UCSD-AML1 (cell line): ENCODE results near the gene IFITM5.
A peak's percentile ranks its signal among the peaks of the same experiment; 100 is the strongest.
"Not testable (repeated sequence)": the region's sequence is repeated elsewhere in the genome, so short reads cannot be mapped to it uniquely, and the experiment has no call there.

Source experiments
- DNase-seq: peaks from one replicate; lab custom pipeline; 2025; ENCODE audit not compliant: unreplicated experiment; lab: John Stamatoyannopoulos, UW

The IFITM5 gene

GRCh38 chr11:296171-297050 lies 2.9 kb downstream of the IFITM5 start:
- no peak for DNase-seq

GRCh38 chr11:295351-296170 lies 3.8 kb downstream of the IFITM5 start:
- no peak for DNase-seq

- DNase-seq = no peak
Measured at GRCh38 chr11:294780-295179, 4.5 kb downstream of the IFITM5 start.

- no peak for DNase-seq
Measured at GRCh38 chr11:293852-294661, 5.3 kb downstream of the IFITM5 start.

- DNase-seq = no peak
Measured at GRCh38 chr11:293271-293851, 6.0 kb downstream of the IFITM5 start.

GRCh38 chr11:292211-293121 lies 6.9 kb downstream of the IFITM5 start:
- no peak for DNase-seq

- no peak for DNase-seq
Measured at GRCh38 chr11:291281-292210, 7.8 kb downstream of the IFITM5 start.

- no peak for DNase-seq
Measured at GRCh38 chr11:290621-291231, 8.6 kb downstream of the IFITM5 start.

- no peak for DNase-seq
Measured at GRCh38 chr11:289712-290620, 9.4 kb downstream of the IFITM5 start.

GRCh38 chr11:289398-289711 lies 10.0 kb downstream of the IFITM5 start:
- no peak for DNase-seq

GRCh38 chr11:288478-289397 lies 10.6 kb downstream of the IFITM5 start, which contains the start of gene PGGHG:
Gene PGGHG (plus strand): TSS chr11:289126. CDS start chr11:289817, 691 bp downstream.
- DNase-seq = peak; percentile 73

GRCh38 chr11:287821-288477 lies 11.4 kb downstream of the IFITM5 start:
- no peak for DNase-seq

- not testable (repeated sequence) for DNase-seq
Measured at GRCh38 chr11:286977-287820, 12.1 kb downstream of the IFITM5 start.

- DNase-seq = no peak
Measured at GRCh38 chr11:285894-286220, 13.5 kb downstream of the IFITM5 start.
